ENCODE data around the gene MRPS9.

MRPS9 gene

GRCh38 chr2:105034170-105034569, 3.7 kb upstream of the MRPS9 start:
- no peaks in the 10 kb centered on the region for H4K20me1 ChIP-seq (ENCODE audit: insufficient read depth, low read length)
- no peak overlapping the region for H3K4me2 ChIP-seq (ENCODE audit: low read length)
- peaks cover 12% of the 10 kb centered on the region for H3K79me2 ChIP-seq (ENCODE audit: low read length)
- no peak overlapping the region for H2AFZ ChIP-seq (ENCODE audit: low read depth, low read length)
- no peak overlapping the region for H3K4me3 ChIP-seq (ENCODE audit: low read length)
- peaks cover 8% of the 10 kb centered on the region for H3K4me1 ChIP-seq (ENCODE audit: low read length)
- no peaks in the 10 kb centered on the region for H3K36me3 ChIP-seq (replicated peaks; ENCODE audit: low read depth, low read length)
- H3K9me3 ChIP-seq (ENCODE audit: insufficient read depth, low read length), result no peaks in the 10 kb centered on the region
- H3K9ac ChIP-seq (ENCODE audit: low read length), result no peak overlapping the region
- TF ChIP-seq CTCF (IDR thresholded peaks at IDR 0.05; ENCODE audit: low read depth, low read length) (no peak), EZH2phosphoT487 (IDR thresholded peaks at IDR 0.05; ENCODE audit: low read depth) (no peak)
- H3K27ac ChIP-seq (ENCODE audit: low read length), result no peak overlapping the region
- H3K27me3 ChIP-seq (ENCODE audit: low read depth, low read length), result no peaks in the 10 kb centered on the region

- Histone ChIP-seq H3K36me3 (replicated peaks; ENCODE audit: low read depth, low read length) (no peaks in the 10 kb centered on the region), H3K9ac (ENCODE audit: low read length) (peak overlapping the region; percentile 84), H3K4me1 (ENCODE audit: low read length) (peaks cover 8% of the 10 kb centered on the region), H3K4me3 (ENCODE audit: low read length) (peak overlapping the region; percentile 94), H3K4me2 (ENCODE audit: low read length) (peak overlapping the region; percentile 99), H3K79me2 (ENCODE audit: low read length) (peaks cover 34% of the 10 kb centered on the region), H3K27me3 (ENCODE audit: low read depth, low read length) (no peaks in the 10 kb centered on the region), H2AFZ (ENCODE audit: low read depth, low read length) (peak overlapping the region; percentile 88), H4K20me1 (ENCODE audit: insufficient read depth, low read length) (no peaks in the 10 kb centered on the region), H3K27ac (ENCODE audit: low read length) (0 out of 2 replicates have a peak overlapping the region, but pooled peaks have one; percentile 7), H3K9me3 (ENCODE audit: insufficient read depth, low read length) (no peaks in the 10 kb centered on the region)
- no peak for TF ChIP-seq CTCF (IDR thresholded peaks at IDR 0.05; ENCODE audit: low read depth, low read length)
- no peak for TF ChIP-seq EZH2phosphoT487 (IDR thresholded peaks at IDR 0.05; ENCODE audit: low read depth)
Measured at GRCh38 chr2:105038383-105039061, 653 bp downstream of the MRPS9 start.

- H4K20me1 ChIP-seq (ENCODE audit: insufficient read depth, low read length), result no peaks in the 10 kb centered on the region
- peaks cover 34% of the 10 kb centered on the region for H3K79me2 ChIP-seq (ENCODE audit: low read length)
- H3K27me3 ChIP-seq (ENCODE audit: low read depth, low read length), result no peaks in the 10 kb centered on the region
- peaks cover 8% of the 10 kb centered on the region for H3K4me1 ChIP-seq (ENCODE audit: low read length)
- no peak overlapping the region for H3K27ac ChIP-seq (ENCODE audit: low read length)
- no peak for TF ChIP-seq EZH2phosphoT487 (IDR thresholded peaks at IDR 0.05; ENCODE audit: low read depth)
- no peak for TF ChIP-seq CTCF (IDR thresholded peaks at IDR 0.05; ENCODE audit: low read depth, low read length)
- H3K36me3 ChIP-seq (replicated peaks; ENCODE audit: low read depth, low read length), result no peaks in the 10 kb centered on the region
- H3K9ac ChIP-seq (ENCODE audit: low read length), result no peak overlapping the region
- no peak overlapping the region for H3K4me3 ChIP-seq (ENCODE audit: low read length)
- no peak overlapping the region for H3K4me2 ChIP-seq (ENCODE audit: low read length)
- no peaks in the 10 kb centered on the region for H3K9me3 ChIP-seq (ENCODE audit: insufficient read depth, low read length)
- H2AFZ ChIP-seq (ENCODE audit: low read depth, low read length), result no peak overlapping the region
Measured at GRCh38 chr2:105039559-105039958, 1.7 kb downstream of the MRPS9 start.

- TF ChIP-seq CTCF (IDR thresholded peaks at IDR 0.05; ENCODE audit: low read depth, low read length) (no peak), EZH2phosphoT487 (IDR thresholded peaks at IDR 0.05; ENCODE audit: low read depth) (no peak)
- no peak overlapping the region for H3K9ac ChIP-seq (ENCODE audit: low read length)
- H3K27ac ChIP-seq (ENCODE audit: low read length), result no peak overlapping the region
- peaks cover 5% of the 10 kb centered on the region for H3K36me3 ChIP-seq (replicated peaks; ENCODE audit: low read depth, low read length)
- no peak overlapping the region for H3K4me2 ChIP-seq (ENCODE audit: low read length)
- no peak overlapping the region for H2AFZ ChIP-seq (ENCODE audit: low read depth, low read length)
- no peaks in the 10 kb centered on the region for H3K27me3 ChIP-seq (ENCODE audit: low read depth, low read length)
- H3K79me2 ChIP-seq (ENCODE audit: low read length), result peaks cover 34% of the 10 kb centered on the region
- no peaks in the 10 kb centered on the region for H3K9me3 ChIP-seq (ENCODE audit: insufficient read depth, low read length)
- H3K4me1 ChIP-seq (ENCODE audit: low read length), result peaks cover 6% of the 10 kb centered on the region
- no peaks in the 10 kb centered on the region for H4K20me1 ChIP-seq (ENCODE audit: insufficient read depth, low read length)
- no peak overlapping the region for H3K4me3 ChIP-seq (ENCODE audit: low read length)
Measured at GRCh38 chr2:105042189-105042588, 4.3 kb downstream of the MRPS9 start.

Measured in OCI-LY3 (cell line).